ENCODE measurements around the gene KRTAP1-4. TPM values are rescaled to one million over a fixed set of nuclear protein-coding genes. Genes with fewer than 3 reads are reported as not detected.

The KRTAP1-4 gene
- total RNA-seq, 4 donors from 2014 or later = not detected

GRCh38 chr17:41015454-41015853 lies 14.5 kb downstream of the KRTAP1-4 start:
- Histone ChIP-seq H3K27me3 (no peaks in the 10 kb centered on the region), H3K9me3 (no peaks in the 10 kb centered on the region), H3K4me1 (no peaks in the 10 kb centered on the region), H3K27ac (no peak overlapping the region), H3K4me3 (replicated peaks in 1 of 3) (no peak overlapping the region), H3K36me3 (no peaks in the 10 kb centered on the region)
- intact Hi-C loops (cut with DNase I) = no loop called here
- WGBS, 2 donors = 75 to 82% methylated on average over 7 of the region's 7 CpGs
- no peak for DNase-seq
- TF ChIP-seq CTCF (IDR thresholded peaks at IDR 0.05) = no peak
- no peak for TF ChIP-seq POLR2A (IDR thresholded peaks at IDR 0.05)

DNA sequence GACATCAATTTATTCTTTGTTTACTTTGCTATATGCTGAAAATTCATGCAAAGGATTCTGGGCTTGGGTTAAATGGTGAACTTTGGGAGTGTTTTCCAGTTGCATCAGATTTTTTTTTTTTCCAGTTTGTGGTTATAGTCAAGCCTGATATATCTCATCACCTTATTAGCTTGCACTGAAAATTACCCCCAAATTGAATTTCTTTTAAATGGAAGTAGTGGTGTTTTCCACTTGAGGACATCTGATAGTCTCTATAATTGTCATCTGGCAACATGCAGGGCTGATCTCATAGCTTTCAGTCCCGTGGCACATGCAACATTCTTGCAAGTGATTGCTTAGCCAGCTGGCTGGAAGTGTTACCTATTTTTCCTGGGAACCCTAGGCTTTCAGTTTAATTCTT lies 16.4 kb downstream of the KRTAP1-4 start:
- Histone ChIP-seq H3K4me3 (replicated peaks in 1 of 3) (no peak overlapping the region), H3K27me3 (no peaks in the 10 kb centered on the region), H3K27ac (no peak overlapping the region), H3K9me3 (no peaks in the 10 kb centered on the region), H3K4me1 (no peaks in the 10 kb centered on the region), H3K36me3 (no peaks in the 10 kb centered on the region)
- TF ChIP-seq POLR2A (IDR thresholded peaks at IDR 0.05) (no peak), CTCF (IDR thresholded peaks at IDR 0.05) (no peak)
- DNase-seq = no peak
- intact Hi-C loops (cut with DNase I) = no loop called here
- 27 to 47% methylated on average over 1 of the region's 1 CpG for WGBS, 2 donors

DNA sequence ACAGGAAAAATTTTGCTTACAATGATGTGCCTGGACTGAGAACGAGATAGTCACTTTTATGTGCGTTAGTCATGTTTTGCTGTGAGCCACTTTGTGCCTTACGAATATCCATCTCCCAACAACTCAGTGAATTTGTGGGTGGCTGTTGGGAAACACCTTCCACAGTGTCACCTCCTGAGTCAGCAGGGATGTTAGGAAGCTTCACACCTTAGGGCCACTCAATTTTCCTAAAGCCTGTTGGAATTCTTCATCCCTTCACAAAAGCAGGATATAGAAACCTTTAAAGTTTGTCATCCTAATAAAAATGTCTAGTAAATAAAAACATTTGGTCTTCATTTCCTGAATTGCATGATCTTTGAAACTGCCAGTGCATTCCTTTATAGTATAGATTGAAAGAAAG lies 16.8 kb downstream of the KRTAP1-4 start:
- 85 to 90% methylated on average over 3 of the region's 3 CpGs for WGBS, 2 donors
- H3K4me3 ChIP-seq (replicated peaks in 1 of 3) = no peak overlapping the region
- no peaks in the 10 kb centered on the region for H3K9me3 ChIP-seq
- intact Hi-C loops (cut with DNase I) = no loop called here
- no peaks in the 10 kb centered on the region for H3K36me3 ChIP-seq
- no peak overlapping the region for H3K27ac ChIP-seq
- DNase-seq = no peak
- no peaks in the 10 kb centered on the region for H3K4me1 ChIP-seq
- H3K27me3 ChIP-seq = no peaks in the 10 kb centered on the region
- TF ChIP-seq CTCF (IDR thresholded peaks at IDR 0.05) (no peak), POLR2A (IDR thresholded peaks at IDR 0.05) (no peak)

DNA sequence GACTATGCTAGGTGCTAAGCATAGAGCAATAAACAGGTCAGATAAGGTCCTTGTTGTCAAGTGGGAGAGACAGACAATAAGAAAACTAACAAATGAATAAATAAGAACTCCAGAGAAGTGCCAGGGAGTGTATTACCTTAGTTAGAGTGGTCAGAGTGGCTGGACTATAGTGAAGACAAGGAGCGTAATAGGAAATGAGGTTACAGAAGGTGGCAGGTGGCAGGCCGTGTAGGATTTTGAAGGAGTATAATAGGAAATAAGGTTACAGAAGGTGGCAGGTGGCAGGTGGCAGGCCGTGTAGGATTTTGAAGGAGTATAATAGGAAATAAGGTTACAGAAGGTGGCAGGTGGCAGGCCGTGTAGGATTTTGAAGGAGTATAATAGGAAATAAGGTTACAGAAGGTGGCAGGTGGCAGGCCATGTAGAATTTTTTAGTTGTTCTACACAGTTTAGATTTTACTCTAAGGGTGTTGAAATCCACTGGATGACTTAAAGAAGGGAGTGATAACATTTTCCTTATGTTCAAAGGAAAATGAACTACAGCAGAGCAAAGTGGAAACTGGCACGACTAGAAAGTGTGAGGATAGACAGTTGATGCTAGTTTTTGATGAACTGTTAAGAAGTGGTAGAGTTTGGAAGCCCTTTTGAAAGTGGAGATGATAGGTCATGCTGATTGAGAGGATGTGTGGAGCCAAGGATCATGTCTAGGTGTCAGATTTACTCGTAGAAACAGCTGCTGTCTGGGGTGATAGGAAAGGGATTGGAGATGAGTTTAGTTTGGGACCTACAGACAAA lies 17.5 kb downstream of the KRTAP1-4 start:
- H3K36me3 ChIP-seq = no peaks in the 10 kb centered on the region
- intact Hi-C loops (cut with DNase I) = no loop called here
- no peak for DNase-seq
- H3K27ac ChIP-seq = no peak overlapping the region
- no peaks in the 10 kb centered on the region for H3K27me3 ChIP-seq
- no peaks in the 10 kb centered on the region for H3K4me1 ChIP-seq
- H3K4me3 ChIP-seq (replicated peaks in 1 of 3) = no peak overlapping the region
- 73 to 78% methylated on average over 6 of the region's 6 CpGs for WGBS, 2 donors
- no peak for TF ChIP-seq CTCF (IDR thresholded peaks at IDR 0.05)
- no peak for TF ChIP-seq POLR2A (IDR thresholded peaks at IDR 0.05)
- no peaks in the 10 kb centered on the region for H3K9me3 ChIP-seq

DNA sequence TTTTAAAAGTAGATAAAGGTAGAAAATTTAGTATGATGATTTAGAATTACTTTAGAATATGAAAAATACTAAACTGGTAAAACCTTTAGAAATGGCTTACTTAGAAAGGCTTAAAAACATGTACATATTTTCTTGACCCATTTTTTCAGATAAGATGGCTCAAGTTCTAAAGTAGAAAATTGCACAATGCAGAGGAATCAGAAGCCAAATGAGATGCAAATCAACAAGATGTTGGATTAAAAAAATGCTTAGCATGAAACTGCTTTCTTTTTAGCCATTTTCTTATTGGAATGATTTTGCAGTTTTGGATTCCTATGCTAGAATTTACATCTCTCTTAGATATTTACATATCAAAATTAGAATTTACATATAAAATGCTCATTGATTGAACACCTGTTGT lies 19.6 kb downstream of the KRTAP1-4 start:
- no peak overlapping the region for H3K4me3 ChIP-seq (replicated peaks in 1 of 3)
- no peak overlapping the region for H3K27ac ChIP-seq
- no peak for TF ChIP-seq CTCF (IDR thresholded peaks at IDR 0.05)
- TF ChIP-seq POLR2A (IDR thresholded peaks at IDR 0.05) = no peak
- no peaks in the 10 kb centered on the region for H3K36me3 ChIP-seq
- DNase-seq = no peak
- H3K27me3 ChIP-seq = no peaks in the 10 kb centered on the region
- intact Hi-C loops (cut with DNase I) = no loop called here
- H3K4me1 ChIP-seq = no peaks in the 10 kb centered on the region
- no peaks in the 10 kb centered on the region for H3K9me3 ChIP-seq
